GM12892 (cell line): Measurements from ENCODE around the gene NXF1.

Experiments used
- POLR2A ChIP-seq: IDR thresholded peaks from 2 replicates; pipeline ENCODE4 v1.6.1; 2011; ENCODE audit warnings: low read depth, low read length, control low read depth
- POLR2AphosphoS5 ChIP-seq: IDR thresholded peaks from 2 replicates; pipeline ENCODE4 v1.6.1; 2011; ENCODE audit warnings: low read depth, low read length, control low read depth

- no peak for TF ChIP-seq POLR2A
- no peak for TF ChIP-seq POLR2AphosphoS5
Observed at GRCh38 chr11:62782753-62783152, 22.5 kb downstream of the NXF1 start.
